HG02763 (cell line): Measurements from ENCODE around the gene GRIA4.

Experiments
- ATAC-seq: cut with Tn5 transposase; IDR thresholded peaks from one replicate; pipeline ENCODE4 v1.9.1; 2021; ENCODE audit warnings: mild to moderate bottlenecking, moderate library complexity; ENCODE audit not compliant: unreplicated experiment

Gene GRIA4

DNA sequence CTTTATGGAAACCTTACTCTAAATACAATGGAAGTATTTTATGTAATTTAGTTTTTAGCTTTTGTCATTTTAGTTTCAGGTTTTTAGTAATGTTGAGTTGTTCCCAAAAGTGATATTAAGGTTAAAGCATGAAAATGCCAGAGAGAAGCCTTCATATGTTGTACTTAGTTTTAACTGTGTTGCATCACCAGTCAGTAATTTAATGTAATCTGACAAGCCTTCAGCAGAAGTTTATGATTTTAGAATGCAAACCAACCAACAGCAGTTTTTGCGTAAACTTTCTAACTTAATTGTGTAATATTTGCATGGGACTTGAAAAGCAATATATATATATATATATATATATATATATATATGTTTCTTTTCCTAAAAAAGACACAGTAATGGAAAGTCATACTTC, 301.6 kb downstream of the GRIA4 start:
- ATAC-seq: no peak

DNA sequence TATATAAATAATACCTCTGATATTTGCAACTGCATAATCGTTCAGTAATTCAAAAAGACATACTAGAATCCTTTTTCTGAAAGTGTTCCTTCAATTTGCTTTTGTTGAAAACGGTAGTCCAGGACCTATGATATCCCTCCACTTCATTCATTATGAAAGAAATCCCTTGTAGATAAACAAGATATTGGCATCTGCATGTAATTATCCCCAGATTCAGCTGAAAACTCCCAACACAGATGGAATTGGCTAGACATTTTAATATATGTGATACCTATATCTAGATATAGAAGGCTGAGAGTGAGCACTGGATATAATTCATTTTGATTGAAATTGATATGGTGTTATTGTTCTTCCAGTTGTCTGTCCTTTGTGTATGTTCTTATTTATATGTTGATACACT, 302.8 kb downstream of the GRIA4 start:
- ATAC-seq: no peak

DNA sequence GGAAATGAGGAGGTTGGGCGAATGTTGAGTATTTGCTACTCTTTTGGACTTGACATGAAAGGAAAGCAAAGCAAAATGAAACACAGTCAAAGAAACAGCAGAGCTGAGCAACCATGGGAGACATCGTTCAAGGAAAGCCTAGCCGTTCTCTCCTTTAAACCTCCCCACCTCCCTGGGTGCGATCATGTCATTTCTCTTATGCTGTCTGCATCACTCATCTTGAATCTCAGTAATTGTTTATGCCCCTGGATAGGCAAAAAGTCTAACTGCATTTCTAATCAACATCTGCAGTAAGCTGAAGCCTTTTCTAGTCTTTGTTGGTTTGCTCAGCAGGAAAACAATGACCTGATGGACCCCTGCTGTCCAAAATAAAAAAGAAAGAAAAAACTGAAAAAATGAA, 305.1 kb downstream of the GRIA4 start:
- no peak for ATAC-seq

DNA sequence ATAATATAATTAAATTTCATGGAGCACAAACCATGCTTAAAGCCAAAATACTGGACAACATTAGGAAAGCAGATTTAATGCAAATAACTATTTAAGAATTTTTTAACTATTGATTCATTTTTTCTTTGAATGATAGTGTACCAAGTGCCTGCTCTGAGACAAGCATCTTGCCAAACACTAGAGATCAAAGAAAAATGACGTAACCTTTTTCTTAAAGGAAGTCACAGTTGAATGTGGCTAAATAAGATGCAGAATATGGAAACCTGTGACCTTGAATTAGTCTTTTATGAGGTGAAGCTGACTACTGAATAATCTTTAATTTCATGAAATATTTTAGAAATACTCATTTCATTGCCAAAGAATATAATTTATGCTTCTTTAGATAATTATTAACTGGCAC, 308.2 kb downstream of the GRIA4 start:
- no peak for ATAC-seq

DNA sequence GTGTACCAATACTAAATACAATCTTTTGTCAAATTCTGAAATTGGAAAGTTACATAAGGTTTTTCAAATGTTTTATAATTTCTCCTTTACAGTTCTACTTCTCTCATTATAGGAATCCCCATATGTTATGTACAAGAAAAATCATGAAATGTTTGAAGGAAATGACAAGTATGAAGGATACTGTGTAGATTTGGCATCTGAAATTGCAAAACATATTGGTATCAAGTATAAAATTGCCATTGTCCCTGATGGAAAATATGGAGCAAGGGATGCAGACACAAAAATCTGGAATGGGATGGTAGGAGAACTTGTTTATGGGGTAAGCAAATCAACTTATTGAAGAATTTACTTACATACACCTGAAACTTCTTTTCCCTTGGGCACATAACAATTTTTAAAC, 308.7 kb downstream of the GRIA4 start:
- ATAC-seq: no peak

DNA sequence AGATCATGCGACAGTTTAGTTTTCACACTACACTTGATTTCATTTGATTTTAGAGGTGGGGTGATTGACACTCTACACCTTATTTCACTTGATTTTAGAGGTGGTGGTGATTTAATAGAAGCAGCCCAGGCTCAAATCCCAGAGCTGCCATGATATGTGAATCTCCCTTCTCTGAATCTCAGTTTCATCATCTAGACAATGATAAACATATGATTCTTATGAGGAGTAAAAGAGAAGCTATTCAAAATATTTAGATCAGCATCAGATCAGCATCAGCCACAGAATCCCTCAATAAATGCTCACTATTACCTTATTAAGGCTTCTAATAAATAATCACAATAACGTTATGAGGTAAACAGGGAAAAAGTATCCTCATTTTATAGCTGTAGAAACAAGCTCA, 313.4 kb downstream of the GRIA4 start:
- no peak for ATAC-seq

DNA sequence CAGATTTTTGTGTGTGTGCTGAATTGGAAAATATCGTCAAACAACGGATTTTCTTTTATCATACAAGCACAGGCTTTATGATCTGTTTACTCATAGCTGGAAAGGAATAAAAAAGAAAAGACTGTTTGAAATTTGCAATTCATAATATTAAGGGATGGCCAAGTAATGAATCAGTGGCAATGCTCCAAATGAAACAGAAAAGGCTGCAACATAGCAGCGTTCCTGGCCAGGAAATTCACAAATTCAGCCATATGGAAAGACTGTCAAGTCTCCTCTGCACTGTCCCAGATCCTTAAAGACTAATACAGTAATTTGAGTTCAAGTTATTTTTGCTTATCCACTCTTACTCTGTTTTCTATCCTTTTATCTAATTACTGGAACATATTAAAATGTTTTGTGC, 313.9 kb downstream of the GRIA4 start:
- no peak for ATAC-seq

DNA sequence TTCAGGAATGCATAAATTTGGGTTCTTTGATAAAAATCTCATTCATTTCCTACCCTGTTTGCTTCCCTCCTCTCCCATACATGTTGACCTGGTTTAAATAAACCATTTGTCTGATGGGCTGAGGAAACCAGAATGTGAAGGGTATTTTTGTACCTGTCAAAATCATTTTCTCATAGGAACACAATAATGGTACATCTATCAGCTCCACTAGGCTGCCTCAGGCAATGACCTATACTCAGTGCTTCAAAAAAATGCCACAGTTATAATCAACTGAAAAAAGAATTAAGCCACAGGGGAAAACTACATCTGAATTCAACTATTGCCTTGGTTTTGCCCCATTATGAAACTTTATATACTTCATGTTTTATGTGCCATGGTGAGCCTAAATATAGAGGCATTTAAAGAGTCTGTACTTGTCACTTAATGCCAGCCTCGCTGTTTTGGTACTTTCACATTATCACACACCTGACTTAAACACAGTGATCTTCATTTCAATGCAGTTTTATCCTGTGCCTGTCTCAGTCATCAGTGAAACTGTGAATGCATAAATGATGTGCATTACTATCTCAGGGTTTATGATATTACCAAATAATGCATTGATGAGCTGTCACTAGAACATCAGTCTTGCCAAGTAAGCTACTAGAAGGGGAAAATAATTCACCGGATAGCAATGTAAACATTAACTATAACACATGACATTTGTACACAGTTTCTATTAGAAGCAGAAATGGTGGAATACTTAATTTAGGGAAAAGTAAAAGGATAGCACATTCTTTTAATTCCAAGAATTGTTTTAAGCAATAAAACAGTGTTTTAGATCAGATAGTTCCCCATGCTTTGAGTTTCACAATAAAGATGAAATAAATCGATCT, 319.4 kb downstream of the GRIA4 start:
- no peak for ATAC-seq

DNA sequence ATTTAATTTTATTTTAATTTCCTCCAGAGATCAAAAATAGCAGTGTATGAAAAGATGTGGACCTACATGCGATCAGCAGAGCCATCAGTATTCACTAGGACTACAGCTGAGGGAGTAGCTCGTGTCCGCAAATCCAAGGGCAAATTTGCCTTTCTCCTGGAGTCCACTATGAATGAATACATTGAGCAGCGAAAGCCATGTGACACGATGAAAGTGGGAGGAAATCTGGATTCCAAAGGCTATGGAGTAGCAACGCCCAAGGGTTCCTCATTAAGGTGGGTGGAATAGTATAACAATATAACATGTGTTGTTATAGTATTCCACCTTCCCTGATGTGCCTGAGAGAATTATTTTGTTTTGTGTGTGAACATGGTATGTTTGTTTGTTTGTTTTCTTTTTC, 323.8 kb downstream of the GRIA4 start:
- no peak for ATAC-seq

DNA sequence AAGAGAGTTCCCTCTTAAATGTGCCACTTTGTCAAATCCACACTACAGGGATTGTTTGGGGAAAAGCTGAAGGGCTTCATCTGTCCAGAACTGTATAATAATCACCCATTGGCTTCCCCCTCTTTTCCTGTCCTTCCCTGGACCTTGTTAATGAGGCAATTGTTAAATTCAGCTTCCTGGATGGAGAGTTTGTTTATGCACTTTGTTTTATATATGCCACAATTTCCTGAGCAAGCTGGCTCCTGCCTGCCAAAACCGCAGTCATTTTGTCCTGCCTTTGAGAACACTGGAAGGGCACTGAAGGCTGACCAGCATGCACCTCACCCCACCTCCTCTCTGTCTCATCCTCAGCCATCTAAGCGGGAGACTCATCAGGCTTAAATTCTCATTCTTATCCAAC, 325.9 kb downstream of the GRIA4 start:
- no peak for ATAC-seq

DNA sequence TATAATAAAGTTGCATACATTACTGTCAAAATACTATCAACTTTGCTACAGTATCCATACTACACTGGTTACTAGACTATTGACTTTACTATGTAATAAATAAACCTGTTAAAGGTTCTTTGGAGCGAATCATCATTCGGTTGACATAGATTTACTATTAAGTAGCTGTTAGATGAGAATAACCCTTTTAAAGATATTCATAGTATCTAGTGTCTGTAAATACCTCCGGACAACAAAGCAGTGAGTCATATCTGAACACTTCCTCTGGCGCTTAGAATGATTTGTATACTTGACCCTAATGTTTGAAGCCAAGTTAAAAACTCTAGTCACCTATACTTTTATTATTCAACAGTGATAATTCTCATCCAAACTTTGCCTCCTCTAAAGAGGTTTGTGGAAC, 327.5 kb downstream of the GRIA4 start:
- peak; percentile 73 for ATAC-seq

DNA sequence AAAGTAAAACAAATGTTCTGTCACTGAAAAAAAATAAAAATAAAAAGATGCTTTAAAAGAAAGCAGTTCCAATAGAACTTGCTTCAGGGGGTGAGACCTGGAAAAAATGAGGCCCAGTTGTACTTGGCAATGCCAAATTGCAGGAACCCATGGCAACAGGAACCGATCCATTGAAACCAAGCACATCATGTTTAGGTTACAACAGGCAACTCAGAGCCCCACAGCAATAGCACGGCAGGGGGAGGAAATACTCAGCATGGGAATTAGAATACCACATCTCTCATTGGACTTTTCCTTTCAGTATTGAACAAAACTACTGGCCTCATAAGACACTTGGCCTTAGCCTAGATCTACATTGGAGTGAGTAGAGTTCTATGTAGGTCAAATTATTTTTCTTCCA, 327.9 kb downstream of the GRIA4 start:
- peak; percentile 25 for ATAC-seq

DNA sequence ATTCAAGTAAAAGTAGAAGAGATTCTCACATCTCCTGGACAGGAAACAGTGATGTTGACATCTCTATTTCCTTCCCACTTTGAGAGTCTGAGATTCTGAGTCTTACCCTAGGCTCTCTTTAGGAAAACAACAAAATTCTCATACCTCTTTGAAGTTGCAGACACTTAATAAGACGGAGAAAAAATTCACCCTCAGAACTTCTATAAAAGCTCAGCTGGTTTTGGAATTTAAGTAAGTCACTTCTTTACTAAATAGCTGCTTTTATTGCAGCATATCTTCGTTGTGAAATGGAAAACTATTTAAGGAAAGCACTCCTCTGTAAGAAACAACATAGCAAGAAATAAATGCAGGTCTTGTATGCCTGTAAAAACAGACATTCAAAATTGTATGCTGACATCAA, 333.0 kb downstream of the GRIA4 start:
- no peak for ATAC-seq

DNA sequence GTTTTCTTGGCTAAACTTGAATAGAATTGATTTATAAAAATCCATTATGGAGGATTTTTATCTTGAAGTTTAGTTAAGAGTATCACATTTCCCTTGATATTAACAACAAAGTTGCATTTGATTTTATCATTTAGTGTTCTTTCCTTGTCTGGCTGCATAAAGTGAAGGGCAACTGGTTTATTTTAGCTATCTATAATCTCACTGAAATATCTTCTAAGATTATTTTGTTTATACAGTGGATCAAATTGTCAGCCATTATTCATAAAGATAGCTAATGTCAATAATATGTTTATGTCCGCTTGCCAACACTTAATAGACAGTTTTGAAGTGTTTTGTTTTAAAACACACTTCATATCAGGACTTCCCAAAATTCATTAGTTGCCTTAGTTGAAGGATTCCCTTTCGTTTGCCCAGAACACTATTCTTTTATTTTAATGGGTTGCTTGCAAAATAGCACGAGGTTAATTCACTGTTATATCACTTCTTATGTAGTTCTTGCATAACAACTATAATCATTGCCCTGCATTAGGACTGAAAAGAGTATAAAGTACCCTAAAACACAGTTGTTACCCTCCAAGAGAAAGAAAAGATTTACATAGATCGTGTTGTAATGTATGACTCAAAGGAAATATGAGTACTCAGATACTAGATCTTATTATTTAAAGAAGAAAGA, 339.2 kb downstream of the GRIA4 start:
- ATAC-seq: no peak

DNA sequence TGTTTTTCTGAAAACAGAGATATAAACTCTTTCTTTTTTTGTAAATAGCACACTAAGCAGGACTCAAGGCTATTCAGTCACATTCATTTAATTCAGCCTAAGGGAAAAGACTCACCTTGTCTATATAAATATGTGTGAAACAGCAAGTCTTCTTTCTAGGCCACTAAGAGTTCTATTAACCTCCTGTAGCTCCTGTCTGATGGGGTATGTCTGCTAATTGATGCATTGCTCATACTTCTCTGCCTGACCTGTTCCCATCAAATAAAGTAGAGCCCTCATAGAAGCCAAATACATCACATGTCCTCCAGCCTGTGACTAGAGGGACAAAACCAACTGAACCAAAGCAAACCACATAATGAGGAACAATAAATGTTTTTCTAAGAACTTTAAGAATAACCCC, 344.0 kb downstream of the GRIA4 start:
- ATAC-seq: no peak

DNA sequence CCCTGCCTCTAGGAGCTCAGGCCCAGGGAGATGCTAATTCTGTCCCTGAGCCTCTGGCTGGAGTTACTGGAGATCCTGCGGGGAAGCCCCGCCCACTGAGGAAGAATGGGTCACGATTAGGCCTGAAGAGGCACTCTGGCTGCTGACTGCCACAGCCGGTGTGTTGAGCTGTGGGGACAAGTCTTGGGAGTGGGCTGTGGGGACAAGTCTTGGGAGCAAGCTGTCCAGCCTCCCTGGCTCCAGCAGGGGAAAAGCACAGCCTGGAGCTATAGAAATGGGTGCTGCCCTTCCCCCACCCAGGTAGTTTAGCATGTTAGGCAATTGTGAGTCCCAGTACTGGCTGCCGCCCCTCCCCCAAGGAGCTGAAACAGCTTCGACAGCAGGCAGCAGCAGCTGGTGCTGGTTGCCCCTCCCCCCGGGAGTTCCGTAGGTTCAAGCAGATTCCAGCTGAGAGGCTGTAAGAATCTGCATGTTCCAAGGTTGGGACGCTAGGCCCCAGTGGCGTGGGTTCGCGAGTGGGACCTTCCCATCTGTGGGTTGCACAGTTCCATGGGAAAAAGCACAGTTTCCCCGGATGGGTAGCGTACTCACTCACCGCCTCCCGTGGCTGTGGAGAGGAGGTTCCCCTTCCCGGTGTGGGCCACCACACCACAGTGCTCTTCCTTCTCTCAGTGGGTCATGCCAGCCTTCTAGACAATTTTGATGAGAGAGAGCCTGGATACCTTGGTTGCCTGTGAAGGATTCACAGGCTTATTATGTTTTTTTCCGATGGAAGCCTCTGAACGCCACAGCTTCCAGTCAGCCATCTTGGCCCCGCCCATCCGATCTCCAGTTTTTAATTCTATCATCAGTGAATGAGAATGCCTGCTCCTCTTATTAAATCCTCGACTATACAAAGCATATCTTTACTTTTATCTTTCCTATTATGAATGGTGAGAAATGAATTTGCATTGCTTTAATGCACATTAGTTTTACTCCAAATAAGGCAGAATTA, 350.7 kb downstream of the GRIA4 start:
- ATAC-seq: no peak

DNA sequence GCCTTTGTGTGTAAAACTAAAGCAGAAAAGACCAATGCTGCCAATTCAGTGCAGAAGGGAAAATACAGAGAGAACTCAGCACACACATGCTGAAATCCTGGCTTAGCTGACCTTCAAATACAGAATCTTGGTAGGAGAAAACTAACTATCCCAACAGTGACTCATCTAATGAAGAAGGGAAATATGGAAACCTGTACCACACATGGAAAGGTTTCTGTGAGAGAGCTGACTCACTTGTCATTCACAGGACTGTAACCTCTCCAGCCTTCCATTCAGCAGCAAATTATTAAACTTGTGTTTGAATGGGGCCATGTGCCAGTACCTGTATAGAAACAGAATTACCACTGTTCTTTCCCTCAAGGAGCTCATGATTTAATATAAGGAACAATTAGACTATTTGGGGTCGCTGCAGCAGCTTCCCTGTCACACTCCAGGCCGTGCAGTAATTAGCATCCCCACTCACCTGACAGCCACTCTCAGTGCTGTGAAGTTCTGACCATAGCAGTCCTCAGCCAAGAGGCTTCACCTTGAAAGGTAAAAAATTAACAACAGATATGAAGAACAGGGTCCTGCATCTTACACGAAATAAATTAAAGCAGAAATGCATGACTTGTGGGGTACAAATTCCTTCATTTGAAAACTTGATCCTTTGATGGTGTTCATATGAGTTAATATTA, 358.3 kb downstream of the GRIA4 start:
- no peak for ATAC-seq

DNA sequence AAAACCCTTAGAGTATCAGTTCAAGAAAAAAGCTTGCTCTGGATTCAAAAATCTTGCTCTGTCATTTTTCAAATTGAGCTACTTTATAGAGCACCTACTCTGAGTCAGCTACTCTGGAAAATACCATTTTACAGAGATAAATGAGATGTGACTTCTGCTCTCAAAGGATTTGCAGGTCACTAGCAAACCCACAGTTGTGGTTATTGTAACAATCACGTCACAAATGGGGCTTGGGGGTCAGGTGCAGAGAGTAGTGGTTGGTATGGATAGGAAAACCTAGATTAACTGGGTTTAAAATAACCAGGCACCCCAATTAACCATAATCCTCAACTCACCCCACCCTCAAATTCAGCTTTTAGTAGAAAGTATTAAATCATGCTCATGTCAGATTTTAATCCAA, 359.9 kb downstream of the GRIA4 start:
- ATAC-seq: no peak

DNA sequence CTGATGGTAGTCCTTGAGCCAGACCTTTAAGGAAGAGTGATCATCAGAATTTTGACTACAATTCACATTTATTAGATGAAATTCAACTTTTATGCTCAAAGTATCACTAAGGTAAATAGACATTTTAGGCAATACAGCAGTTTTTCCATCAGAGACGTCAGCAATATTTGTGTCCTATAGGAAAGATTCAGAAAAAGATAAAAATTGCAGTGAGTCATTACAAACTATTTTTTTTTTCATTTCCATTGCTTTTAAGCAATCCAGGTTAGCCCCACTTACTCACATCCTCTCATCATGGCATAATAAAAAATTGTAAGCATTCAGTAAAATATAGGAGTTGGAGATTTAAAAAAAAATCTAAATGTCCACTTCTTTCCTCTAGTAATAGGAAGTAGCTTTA, 365.3 kb downstream of the GRIA4 start:
- ATAC-seq: no peak

DNA sequence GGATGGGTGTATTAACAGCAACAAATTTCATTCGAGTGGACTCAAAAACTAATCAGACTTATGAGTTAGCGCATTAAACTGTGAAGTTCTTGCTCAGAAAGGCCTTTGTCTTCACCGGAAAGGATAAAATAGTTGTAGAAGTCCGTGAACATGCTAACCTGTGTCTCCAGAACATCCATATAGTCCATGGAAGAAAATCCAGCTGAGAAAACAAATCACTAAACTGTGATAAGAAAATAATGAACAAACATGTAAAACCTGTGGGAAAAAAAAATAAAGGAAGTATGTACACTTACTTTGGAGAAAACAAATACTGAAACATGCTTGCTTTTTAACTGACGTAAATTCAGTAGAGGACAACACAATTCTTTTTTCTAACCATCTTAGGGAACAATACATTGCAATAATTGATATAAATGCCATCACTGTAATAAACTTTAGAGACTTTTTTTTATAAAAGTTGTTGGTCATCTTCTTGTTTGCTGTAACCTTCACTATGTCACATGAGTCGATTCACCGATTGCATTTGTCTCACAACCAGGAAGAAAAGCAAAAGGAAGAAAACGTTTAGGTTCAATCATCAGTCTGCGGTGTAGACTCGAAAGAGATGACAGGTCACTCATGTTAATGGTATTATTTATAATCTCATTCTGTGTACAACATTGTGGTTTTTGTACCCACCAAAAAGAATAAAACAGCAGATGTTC, 370.3 kb downstream of the GRIA4 start:
- no peak for ATAC-seq
